Stimulated activated CD4-positive, alpha-beta T cell treated with anti-CD3 and anti-CD28 coated beads, Interleukin-4, amount 100 ng/mL, for 24 hours (primary cell): ENCODE results near the gene ITPRIP.

Experiments used
- DNase-seq: peaks from one replicate; pipeline ENCODE4 v3.0.0-alpha.2; 2020

ITPRIP gene

GRCh38 chr10:104274762-104275721 lies 63.2 kb downstream of the ITPRIP start:
- peak; percentile 45 for DNase-seq

- no peak for DNase-seq
Observed at GRCh38 chr10:104273899-104274575, 64.2 kb downstream of the ITPRIP start.

GRCh38 chr10:104273286-104273685 lies 65.0 kb downstream of the ITPRIP start:
- DNase-seq, result no peak

GRCh38 chr10:104268713-104269645 lies 69.3 kb downstream of the ITPRIP start, which contains the start of gene GSTO2:
Gene GSTO2, plus strand, starts transcription at chr10:104269184. Its CDS starts 5,732 bp downstream, at chr10:104274916.
- peak; percentile 99 for DNase-seq

GRCh38 chr10:104268405-104268712 lies 69.9 kb downstream of the ITPRIP start:
- no peak for DNase-seq

GRCh38 chr10:104267721-104268404 lies 70.4 kb downstream of the ITPRIP start:
- DNase-seq, result peak; percentile 67

- no peak for DNase-seq
Observed at GRCh38 chr10:104264783-104265182, 73.5 kb downstream of the ITPRIP start.

GRCh38 chr10:104262055-104262454 lies 76.2 kb downstream of the ITPRIP start:
- DNase-seq, result no peak

GRCh38 chr10:104260775-104261115 lies 77.5 kb downstream of the ITPRIP start:
- no peak for DNase-seq

- DNase-seq, result no peak
Observed at GRCh38 chr10:104259999-104260774, 78.1 kb downstream of the ITPRIP start.
